Measurements from ENCODE around the gene PROSER2.

Gene PROSER2

DNA sequence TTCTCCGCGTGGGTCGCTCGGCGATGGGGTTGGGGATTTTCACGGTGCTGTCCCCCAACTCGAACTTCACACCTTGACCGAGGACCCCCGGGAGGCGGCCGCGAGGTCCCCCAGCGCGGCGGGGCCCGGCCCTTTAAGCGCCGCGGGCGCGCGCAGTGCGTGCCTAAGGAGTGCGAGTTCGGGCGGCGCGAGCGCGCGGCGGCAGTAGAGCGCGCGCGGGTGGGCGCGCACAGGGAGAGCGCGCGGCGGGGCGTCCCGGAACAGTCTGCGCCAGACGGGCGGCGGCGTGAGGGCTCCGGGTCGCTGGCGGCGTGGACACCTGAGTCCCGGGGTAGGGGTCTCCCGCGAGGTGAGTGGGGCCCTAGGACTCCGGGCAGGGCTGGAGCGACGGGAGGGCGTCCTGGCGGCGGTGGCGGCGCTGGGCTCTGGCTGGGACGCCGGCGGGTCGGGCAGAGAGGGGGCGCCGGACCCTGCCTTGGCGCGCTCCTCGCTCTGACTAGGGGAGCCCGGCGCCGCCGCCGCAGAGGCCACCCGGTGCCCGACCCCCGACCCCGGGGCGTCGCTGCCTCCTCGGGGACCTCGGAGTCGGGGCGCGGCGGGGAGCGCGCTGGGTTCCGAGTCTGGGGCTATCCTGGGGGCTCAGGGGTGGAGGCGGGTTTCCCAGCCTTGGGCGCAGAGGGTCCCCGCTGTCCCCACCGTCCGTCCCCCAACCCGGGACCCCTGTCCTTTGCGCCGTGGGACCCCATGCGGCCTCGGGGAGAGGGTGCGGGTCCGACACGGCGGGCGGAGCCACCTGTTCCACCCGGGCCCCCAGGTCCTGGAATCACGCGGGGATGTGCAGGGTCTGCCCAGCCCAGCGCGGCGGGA lies at the start of gene PROSER2:
Gene PROSER2, plus strand, starts transcription at position 235 of the 867 bp plus-strand sequence. CDS start 28,722 bp downstream, outside the sequence.
- peak; percentile 66 for DNase-seq (ENCODE audit: low read depth, low spot score)

- DNase-seq (ENCODE audit: low read depth, low spot score) = no peak
Observed at GRCh38 chr10:11773761-11774441, 49.3 kb upstream of the PROSER2 start.

GRCh38 chr10:11775412-11775811 lies 47.7 kb upstream of the PROSER2 start:
- DNase-seq (ENCODE audit: low read depth, low spot score) = no peak

DNA sequence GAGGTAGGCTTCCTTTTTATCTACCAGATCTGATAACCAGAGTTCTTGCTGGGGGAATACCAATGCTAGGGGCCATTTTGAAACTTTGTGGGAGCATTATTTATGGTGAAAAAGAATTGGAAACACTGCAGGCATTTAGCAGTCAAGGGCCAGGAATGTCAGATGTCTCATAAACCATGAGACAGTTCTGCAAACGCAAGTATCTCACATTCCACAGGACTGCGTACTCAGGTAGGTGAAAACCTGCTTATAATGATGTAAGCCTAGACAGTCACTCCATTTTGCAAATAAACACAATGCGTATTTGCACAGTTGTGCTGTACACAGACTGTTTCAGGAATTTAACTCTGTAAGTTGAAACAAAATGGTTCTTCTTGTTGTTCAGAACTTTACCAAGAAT lies 47.1 kb upstream of the PROSER2 start:
- no peak for DNase-seq (ENCODE audit: low read depth, low spot score)

DNA sequence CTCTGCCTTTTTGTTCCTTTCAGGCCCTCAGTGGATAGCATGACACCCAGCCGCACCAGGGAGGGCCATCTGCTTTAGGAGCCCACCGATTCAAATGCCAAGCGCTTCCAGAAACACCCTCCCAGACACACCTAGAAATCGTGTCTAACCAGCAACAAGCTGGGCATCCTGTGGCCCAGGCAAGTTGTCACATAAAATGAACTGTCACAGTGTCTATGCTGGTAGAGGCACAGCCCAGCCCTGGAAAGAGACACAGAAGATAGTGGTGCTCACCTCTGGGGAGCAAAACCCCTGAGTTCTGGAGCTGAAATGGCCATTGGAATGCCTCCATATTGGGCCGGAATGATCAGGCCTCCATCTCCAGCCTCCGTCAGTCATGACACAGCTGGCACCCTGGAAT lies 42.0 kb upstream of the PROSER2 start:
- no peak for DNase-seq (ENCODE audit: low read depth, low spot score)

GRCh38 chr10:11782793-11783557 lies 40.2 kb upstream of the PROSER2 start:
- no peak for DNase-seq (ENCODE audit: low read depth, low spot score)

DNA sequence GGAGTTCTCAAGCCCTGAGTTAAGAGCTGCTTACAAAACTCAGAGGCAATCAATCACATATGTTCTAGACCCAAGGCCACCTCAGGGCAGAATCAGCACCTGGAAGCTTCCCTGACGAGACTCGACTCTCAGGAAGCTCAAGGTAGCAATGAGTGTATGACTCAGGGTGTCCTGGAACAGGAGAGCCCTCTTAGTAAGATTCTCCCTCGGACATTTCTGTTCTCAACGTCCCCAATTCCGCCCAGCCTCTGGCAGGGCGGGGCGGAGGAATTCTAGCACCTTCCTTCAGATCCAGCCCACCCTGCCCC lies 39.6 kb upstream of the PROSER2 start:
- peak; percentile 67 for DNase-seq (ENCODE audit: low read depth, low spot score)

- no peak for DNase-seq (ENCODE audit: low read depth, low spot score)
Observed at GRCh38 chr10:11787374-11787773, 35.8 kb upstream of the PROSER2 start.

DNA sequence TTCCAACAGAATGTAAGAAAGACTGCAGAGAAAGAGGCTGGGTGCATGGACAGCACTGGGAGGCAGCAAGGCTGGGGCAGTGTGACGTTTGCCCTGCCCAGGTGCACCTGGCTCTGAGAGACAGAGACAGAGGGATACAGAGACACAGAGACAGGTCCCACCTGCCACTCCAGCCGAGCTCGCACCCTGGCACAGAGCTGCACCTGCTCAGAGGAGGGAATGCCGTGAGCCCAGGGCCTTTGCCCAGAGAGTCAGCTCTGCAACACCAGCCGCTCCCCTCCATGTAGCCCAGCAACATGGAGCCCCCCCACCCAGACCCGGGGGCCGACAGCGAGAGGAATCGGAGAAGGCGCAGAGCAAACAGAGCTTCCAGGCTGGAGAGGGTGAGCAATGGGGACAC lies 35.3 kb upstream of the PROSER2 start:
- DNase-seq (ENCODE audit: low read depth, low spot score) = no peak

- no peak for DNase-seq (ENCODE audit: low read depth, low spot score)
Observed at GRCh38 chr10:11789306-11789705, 33.9 kb upstream of the PROSER2 start.

- DNase-seq (ENCODE audit: low read depth, low spot score) = no peak
Observed at GRCh38 chr10:11789956-11790355, 33.2 kb upstream of the PROSER2 start.

DNA sequence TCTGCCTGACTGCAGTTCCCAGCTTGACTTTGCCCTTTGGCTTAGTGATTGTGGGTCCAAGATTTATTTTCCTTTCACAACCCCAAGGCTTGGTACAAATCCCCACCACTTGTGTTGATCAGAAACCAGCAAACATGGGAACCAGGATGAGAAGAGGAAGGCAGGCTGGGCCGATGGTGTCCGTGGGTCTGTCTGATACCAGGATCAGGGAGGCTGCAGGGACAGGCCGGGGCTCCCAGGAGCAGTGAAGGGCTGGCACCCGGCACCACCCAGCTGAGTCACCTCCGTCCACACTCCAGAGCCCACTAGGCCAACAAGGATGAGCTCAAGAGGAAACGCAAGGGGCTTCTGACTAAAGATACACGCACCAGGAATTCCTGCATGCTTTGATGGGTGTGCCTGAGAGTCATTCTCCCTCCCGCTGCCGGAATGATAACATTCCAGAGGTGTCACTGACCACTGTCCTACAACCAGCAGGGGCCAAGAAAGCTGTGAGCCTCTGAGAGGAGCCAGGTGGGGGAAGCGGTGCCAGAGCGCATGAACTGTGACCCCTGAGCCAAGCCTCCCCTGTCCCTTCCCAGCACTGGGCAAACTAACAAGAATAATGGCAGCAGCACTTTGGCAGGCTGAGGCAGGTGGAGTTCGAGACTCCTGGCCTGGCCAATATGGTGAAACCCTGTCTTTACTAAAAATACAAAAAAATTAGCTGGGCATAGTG lies 29.2 kb upstream of the PROSER2 start:
- peak; percentile 81 for DNase-seq (ENCODE audit: low read depth, low spot score)

DNA sequence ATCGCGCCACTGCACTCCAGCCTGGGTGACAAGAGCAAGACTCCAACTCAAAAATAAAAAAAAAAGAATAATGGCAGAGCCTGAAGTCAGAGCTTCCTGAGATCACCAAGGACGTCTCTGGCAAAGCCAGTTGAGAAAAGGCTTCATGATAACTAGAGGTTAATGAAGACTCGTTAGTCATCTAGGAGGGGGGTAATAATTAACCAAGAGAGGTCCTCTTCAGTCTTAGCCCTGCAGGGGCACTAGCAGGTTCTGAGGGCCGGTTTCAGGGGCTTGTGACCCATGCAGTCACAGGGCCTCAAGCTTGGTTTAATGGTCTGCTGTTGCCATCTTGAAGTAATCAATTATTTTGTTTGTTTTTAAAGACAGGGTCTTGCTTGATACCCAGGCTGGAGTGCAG lies 28.6 kb upstream of the PROSER2 start:
- DNase-seq (ENCODE audit: low read depth, low spot score) = no peak

GRCh38 chr10:11795101-11795920 lies 27.8 kb upstream of the PROSER2 start:
- DNase-seq (ENCODE audit: low read depth, low spot score) = no peak

DNA sequence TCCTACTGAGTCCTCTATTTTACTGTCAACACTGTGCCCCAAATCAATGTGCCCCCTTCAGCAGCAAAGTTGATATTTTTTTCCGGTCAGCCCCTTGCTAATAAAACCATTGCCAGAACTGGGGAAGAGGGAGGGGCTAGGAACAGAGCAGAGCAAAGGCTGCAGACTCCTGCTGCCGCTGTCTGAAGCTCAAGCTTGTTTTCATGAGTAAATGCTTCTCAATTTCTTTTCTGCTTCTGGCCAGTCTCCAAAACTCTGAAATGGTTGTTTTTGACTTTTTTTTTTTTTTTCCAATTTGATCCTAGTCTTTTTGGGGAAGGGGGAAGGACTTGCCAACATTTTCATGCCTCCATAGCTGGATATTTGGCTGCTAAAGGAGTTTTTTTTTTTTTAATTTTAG lies 26.7 kb upstream of the PROSER2 start:
- no peak for DNase-seq (ENCODE audit: low read depth, low spot score)

DNA sequence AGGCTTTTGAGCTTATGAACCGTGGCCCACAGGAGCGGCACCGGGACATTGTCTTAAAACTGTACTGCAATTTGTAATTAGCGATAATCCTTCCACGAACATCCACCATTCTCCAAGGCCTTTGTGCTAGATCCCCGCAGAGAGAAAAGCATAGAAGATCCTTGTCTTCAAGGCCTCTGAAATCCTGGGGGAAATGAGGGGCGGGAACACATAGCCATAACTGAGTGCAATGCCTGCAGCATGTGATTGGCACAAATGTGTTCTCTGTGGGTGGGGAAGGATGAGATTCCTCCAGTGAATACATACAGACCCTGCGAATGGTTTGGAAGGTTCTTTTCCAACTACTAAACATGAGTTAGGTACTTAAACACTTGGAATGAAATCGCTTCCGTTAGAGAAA lies 25.9 kb upstream of the PROSER2 start:
- DNase-seq (ENCODE audit: low read depth, low spot score) = no peak

DNA sequence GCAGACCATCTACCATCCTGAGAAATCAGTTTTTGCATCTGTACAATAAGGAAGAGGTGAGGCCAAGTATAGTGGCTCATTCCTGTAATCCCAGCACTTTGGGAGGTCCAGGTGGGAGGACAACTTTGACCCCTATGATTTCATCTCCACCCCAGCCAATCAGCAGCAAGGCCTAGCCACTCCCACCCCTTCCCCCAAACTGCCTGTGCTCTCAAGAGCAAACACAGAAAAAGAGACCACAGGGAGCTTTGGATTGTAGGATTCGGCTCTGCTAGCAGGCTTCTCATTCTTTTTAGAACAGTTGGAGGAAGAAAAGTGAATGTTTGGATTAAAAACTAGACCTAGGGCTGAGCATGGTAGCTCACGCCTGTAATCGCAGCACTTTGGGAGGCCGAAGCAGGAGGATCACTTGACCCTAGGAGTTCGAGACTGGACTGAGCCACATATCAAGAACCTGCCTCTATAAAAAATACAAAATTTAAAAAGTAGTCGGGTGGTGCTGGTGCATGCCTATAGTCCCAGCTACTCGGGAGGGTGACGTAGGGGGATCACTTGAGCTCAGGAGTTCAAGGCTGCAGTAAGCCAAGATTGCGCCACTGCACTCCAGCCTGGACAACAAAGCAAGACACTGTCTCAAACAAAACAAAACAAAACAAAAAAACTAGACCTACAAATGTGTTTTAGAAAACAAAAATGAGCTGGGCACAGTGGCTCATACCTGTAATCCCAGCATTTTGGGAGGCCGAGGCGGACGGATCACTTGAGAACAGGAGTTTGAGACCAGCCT lies 25.1 kb upstream of the PROSER2 start:
- peak; percentile 26 for DNase-seq (ENCODE audit: low read depth, low spot score)

DNA sequence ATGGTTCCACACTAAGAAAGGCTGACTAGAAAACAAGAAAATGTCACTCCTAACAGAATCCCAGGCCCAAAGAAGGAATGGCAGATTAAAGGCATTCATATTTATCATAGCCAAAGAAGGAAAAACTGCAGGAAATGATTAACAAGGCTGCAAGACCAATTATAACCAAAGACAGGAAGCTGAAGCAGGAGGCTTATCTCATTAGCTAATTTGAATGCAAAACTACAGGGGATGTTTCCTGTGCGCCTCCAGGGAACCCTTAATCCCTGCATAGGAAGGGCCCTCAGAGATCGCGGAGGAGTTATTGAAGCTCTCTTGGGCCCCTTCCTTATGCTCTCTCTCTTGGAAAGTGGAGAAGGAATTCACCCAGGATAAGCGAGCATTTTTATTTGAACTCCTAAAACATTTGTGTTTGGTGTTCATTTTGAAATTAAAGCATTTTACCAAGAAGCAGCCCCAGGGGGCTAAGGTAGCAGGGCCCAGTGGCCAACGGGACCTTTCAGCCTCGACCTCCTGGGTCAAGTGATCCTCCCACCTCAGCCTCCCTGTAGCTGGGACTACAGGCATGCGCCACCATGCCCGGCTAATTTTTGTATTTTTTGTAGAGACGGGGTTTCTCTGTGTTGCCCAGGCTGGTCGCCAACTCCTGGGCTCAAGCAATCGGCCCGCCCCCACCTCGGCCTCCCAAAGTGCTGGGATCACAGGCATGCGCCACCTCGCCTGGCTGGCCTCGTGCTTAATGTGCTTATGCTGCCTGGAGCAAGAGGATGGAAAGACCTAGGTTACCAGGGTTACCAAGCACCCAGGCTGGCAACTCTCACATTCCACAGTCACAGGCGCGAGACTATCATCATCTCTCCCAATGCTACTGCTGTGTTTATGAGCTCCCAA lies 24.1 kb upstream of the PROSER2 start:
- DNase-seq (ENCODE audit: low read depth, low spot score) = peak; percentile 83

DNA sequence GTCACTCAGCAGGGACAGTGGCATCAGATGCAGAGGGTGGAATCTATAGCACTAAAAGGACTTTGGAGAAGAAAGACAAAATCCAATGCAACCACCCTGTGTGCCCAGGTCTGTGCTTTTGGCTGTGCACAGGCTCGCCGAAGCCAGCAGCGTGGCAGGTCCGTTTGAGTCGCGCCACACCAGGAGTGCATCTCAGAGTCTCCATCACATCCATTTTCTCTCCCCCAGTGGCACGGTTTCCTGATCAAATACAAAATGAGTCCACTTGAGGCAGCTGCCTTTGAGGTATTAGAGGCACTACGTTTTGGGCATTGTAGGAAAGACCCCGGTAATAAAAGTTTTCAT lies 23.4 kb upstream of the PROSER2 start:
- DNase-seq (ENCODE audit: low read depth, low spot score) = no peak
